IPS DF 6.9 (cell line): ENCODE data around the gene SMIM27.
A peak's percentile ranks its signal among the peaks of the same experiment; 100 is the strongest.

Experiments
- DNase-seq: peaks from one replicate; pipeline ENCODE4 v3.0.0-alpha.2; 2013; ENCODE audit warnings: low read depth, low spot score
- H3K27ac ChIP-seq: one replicate; pipeline ENCODE4 v1.5.1; 2013; ENCODE audit warnings: low read length, control low read depth
- H3K27me3 ChIP-seq: 2 replicates; pipeline ENCODE4 v1.6.1; 2013; ENCODE audit warnings: mild to moderate bottlenecking, low read length; ENCODE audit not compliant: control insufficient read depth, insufficient read depth
- H3K36me3 ChIP-seq: 2 replicates; pipeline ENCODE4 v1.6.1; 2013; ENCODE audit warnings: low read length; ENCODE audit not compliant: control insufficient read depth, insufficient read depth
- H3K4me1 ChIP-seq: 2 replicates; pipeline ENCODE4 v1.6.1; 2013; ENCODE audit warnings: low read length; ENCODE audit not compliant: control insufficient read depth, insufficient read depth
- H3K4me3 ChIP-seq: 2 replicates; pipeline ENCODE4 v1.5.1; 2013; ENCODE audit warnings: mild to moderate bottlenecking, low read length
- H3K9me3 ChIP-seq: 2 replicates; pipeline ENCODE4 v1.6.1; 2013; ENCODE audit warnings: low read length, inconsistent platforms; ENCODE audit not compliant: control insufficient read depth, insufficient read depth
- WGBS: extraction: QIAGEN DNeasy Blood & Tissue Kit; methylation state at CpG from one replicate; pipeline ENCODE4 v1.1.7; 2013; ENCODE audit warnings: mixed read lengths, missing lambda C conversion rate; ENCODE audit not compliant: insufficient read length, insufficient coverage; 5-methylcytosine and 5-hydroxymethylcytosine counted together

Gene SMIM27

DNA sequence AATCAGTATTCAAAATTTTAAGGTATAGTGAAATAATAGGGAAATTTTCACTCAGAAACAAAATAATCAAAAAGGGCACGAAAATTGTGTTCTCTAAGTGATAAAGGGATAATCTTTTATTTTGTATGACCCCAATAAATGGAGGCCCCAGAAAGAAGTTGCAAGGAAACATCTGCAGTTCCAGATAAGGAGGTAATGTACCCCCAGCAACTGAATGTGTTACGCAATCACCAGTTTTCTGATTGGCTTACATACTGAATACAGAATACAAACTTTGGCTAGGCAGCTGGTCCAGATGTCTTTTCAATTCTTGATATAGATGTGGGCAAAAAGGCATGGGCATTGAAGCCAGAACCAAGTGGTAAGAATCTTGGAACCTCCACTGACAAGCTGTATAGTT lies 2.0 kb downstream of the SMIM27 start:
- no peaks in the 10 kb centered on the region for H3K9me3 ChIP-seq
- H3K4me1 ChIP-seq: no peaks in the 10 kb centered on the region
- no peak overlapping the region for H3K4me3 ChIP-seq
- H3K36me3 ChIP-seq: no peaks in the 10 kb centered on the region
- no peaks in the 10 kb centered on the region for H3K27me3 ChIP-seq
- no peak for DNase-seq
- no CpG with 5 or more reads among the region's 2 CpGs for WGBS
- H3K27ac ChIP-seq: no peak overlapping the region

DNA sequence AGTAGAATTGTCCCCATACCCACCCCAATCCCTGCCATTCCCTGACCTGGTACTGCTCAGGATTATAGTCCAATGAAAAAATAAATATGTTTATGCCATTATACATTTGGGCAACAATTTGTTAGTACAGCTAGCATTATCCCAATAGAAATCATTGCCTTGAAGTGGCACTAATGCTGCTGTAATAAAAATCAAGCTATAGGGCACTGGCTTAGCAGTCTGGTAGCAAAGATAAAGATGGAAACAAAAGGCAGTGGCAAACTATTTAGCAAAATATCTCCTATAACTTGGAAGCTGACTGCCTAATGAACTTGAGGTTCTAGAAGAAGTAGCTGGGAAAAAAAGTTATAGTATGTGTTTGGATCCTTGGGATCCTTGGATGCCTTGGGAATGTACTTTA lies 2.5 kb downstream of the SMIM27 start:
- no peak overlapping the region for H3K27ac ChIP-seq
- no peaks in the 10 kb centered on the region for H3K4me1 ChIP-seq
- H3K36me3 ChIP-seq: no peaks in the 10 kb centered on the region
- DNase-seq: no peak
- H3K27me3 ChIP-seq: no peaks in the 10 kb centered on the region
- no peaks in the 10 kb centered on the region for H3K9me3 ChIP-seq
- no peak overlapping the region for H3K4me3 ChIP-seq

DNA sequence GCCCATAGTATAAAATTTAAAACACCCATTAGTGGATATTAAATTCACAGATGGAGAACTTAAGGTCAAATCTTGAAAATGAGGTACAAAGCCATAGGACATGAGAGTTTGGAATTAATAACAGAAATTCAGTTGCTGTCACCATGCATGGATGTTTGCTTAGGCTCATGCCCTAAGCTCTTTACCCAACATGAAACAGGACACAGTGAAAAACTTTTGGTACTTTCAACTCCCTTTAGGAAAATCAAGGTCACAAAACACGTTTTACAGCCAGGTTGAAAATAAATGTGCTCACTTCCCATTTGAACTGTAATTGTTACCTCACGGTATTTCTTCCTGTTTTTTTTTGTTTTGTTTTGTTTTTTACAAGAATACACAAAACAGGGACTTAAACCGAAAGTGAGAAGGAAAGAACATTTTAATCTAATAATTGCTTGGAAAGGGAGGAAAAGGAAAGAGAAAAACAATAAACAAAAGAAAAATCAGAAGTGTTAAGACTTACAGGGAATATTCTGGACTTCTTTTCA lies 6.3 kb downstream of the SMIM27 start:
- Histone ChIP-seq H3K9me3 (no peaks in the 10 kb centered on the region), H3K36me3 (no peaks in the 10 kb centered on the region), H3K27me3 (no peaks in the 10 kb centered on the region), H3K27ac (no peak overlapping the region), H3K4me1 (no peaks in the 10 kb centered on the region), H3K4me3 (no peak overlapping the region)
- no peak for DNase-seq
- WGBS: no CpG with 5 or more reads among the region's 3 CpGs

DNA sequence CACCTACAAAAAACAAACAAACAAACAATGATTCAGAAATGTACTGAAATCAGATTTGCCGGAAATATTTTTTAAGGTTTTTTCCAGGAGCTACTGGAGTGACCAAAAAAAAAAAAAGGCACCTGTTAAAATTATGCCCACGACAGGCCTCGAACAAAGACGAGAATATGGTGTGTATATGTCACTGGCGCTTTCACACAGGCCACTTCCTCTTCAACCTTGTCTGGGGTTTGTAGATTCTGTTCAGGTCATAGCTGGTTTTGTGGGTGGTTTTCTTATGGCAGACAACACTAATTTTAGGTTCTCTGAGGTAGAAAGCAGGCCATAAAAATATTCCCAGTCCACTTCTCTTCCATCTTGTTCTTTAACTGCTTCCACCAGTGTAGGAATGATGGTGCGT lies 13.8 kb downstream of the SMIM27 start:
- Histone ChIP-seq H3K4me3 (no peak overlapping the region), H3K27ac (no peak overlapping the region), H3K4me1 (no peaks in the 10 kb centered on the region), H3K9me3 (no peaks in the 10 kb centered on the region), H3K27me3 (no peaks in the 10 kb centered on the region), H3K36me3 (peaks cover 11% of the 10 kb centered on the region)
- no peak for DNase-seq
- whole genome bisulfite sequencing: no CpG with 5 or more reads among the region's 6 CpGs

DNA sequence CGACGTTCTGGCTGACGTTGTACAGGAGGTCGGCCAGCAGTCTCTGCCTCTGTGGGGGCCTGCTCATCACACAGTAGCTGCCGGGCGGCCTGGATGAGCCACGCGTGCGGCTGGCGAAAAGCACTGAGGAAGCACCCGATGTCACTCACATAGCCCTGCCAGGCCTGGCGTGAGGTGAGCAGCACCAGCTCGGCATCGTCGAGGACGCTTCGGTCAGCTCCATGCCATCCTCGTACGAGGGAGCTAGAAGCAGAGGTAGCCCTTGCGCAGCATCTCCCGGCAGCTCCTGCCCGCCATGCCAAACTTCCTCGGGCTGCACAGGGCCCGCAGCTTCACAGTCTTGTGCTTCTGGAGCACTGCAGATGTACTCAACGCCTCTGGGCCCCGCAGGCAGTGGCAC lies 14.6 kb downstream of the SMIM27 start:
- no peak for DNase-seq
- H3K27me3 ChIP-seq: no peaks in the 10 kb centered on the region
- H3K4me3 ChIP-seq: no peak overlapping the region
- WGBS: no CpG with 5 or more reads among the region's 26 CpGs
- H3K4me1 ChIP-seq: no peaks in the 10 kb centered on the region
- peaks cover 11% of the 10 kb centered on the region for H3K36me3 ChIP-seq
- H3K9me3 ChIP-seq: no peaks in the 10 kb centered on the region
- H3K27ac ChIP-seq: no peak overlapping the region

DNA sequence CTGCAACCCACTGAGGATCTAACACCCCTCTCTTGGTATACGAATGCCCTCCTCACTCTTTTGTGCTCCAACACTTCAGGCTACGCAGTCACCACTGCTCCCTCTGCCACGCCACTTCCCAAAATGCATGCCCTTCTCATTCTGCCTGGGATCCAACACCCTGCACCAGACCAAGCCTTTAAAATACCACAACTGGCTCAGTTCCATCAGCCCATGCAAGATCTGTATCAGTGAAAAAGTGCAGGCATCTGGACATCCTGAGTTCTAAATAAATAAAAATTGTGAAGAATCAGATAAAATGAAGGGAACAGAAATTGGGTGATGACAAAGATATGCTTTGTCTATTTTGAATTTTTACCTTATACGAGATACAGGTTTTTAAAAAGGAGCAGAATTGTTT lies 18.1 kb downstream of the SMIM27 start:
- DNase-seq: no peak
- peaks cover 11% of the 10 kb centered on the region for H3K36me3 ChIP-seq

DNA sequence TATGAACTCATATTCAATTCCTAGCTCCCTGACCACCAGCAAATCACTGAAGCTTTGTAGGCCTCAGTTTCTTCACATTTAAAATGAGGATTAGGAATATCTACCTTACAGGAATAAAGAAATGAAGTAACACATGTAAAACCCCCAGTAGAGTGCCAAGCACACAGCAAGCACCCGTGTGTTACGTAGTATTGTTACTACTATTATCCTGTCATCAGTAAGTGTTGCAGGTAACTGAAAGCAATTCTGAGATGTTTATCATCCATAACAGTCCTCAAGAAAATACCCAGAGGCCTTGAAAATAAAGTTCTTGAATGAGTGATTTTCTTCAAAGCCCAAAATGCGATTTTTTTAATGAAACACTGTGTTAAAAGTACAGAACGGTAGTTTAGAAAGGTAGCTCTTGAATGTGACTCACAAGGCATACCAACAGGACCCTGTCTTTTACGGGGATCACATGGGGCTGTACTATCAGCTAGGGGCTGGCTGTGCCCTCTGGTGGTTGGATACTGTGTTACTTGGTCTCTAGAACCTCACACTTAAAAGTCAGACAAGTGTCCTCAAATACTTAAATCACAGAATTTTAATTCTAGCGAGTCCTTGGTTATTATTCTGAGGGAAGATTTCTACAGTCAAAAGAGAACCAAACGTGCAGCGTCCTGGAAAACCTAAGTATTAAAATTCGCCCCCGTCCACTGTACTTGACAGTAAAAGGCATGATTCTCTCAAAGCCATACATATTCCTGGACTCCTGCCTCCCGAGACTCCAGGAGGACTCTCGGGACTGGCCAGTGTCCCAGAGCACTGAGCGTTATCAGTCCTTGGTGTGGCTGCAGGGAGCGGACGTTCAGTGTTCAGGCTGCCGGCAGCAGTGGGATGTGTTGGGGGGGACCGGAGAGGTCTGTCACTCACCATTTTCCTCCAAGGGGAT lies 20.1 kb downstream of the SMIM27 start:
- H3K27ac ChIP-seq: no peak overlapping the region
- no peak for DNase-seq
- no peaks in the 10 kb centered on the region for H3K27me3 ChIP-seq
- H3K36me3 ChIP-seq: peaks cover 3% of the 10 kb centered on the region; the same call in 1 of the 2 replicates
- peak overlapping the region; percentile 86 for H3K4me3 ChIP-seq
- H3K9me3 ChIP-seq: no peaks in the 10 kb centered on the region
- H3K4me1 ChIP-seq: no peaks in the 10 kb centered on the region
- WGBS: no CpG with 5 or more reads among the region's 17 CpGs

More for the DNA sequence above, 18.1 kb downstream of the SMIM27 start:
- no peak overlapping the region for H3K27ac ChIP-seq
- H3K9me3 ChIP-seq: no peaks in the 10 kb centered on the region
- no peaks in the 10 kb centered on the region for H3K4me1 ChIP-seq
- no peak overlapping the region for H3K4me3 ChIP-seq
- whole genome bisulfite sequencing: no CpG with 5 or more reads among the region's 4 CpGs
- H3K27me3 ChIP-seq: no peaks in the 10 kb centered on the region

DNA sequence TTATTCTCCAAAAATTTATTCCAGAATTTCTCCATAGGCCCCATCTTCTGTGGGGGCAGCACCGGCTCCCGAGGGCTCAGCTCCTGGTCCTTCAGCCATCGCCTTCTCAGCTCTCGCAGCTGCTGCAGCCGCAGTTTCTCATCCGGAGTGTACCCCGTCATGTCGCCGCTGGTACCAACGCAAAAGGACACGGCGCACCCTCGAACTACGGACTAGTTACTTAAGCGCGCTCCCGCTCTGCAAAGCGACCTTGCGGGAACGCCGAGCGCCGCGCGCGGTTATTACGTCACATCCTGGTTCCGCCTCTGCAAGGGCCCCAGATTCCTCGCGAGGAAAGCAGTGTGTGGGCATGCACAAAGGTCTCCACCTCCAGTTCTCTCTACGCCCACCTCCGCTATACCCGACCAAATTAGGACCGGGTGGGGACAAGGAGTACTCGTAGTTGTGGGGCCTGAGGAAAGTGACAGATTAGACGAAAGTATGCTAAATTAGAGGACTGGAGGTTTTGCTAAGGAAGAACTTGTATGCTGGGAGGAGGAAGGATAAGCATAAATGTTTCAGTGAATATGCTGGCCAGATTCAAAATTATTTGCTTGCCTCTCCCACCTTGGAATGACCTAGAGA lies 20.9 kb downstream of the SMIM27 start, which contains the start of gene NDUFB6:
TSS of gene NDUFB6 (minus strand) at position 260 of the 624 bp plus-strand sequence. CDS start at position 161, 99 bp downstream.
- no peak for DNase-seq

DNA sequence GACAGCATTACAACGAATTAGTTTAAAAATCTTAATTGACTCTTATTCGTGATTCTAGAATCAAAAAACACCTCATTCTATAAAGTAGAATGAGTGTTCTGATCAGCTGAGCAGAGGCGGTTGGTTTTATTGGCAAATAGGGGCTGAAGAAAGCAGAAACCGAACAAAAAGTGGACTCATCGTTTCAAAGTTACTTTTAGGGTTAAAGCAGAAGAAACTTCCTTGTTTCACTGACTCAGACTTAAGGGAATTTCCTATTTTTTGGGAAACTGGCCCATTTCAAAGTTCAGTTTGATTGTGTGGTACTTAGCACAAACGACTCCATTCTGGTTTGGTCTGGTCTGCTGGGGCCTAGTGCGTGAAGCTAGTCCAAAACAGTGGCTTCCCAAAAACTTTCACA lies 21.7 kb downstream of the SMIM27 start:
- no peak for DNase-seq
- no CpG with 5 or more reads among the region's 7 CpGs for WGBS
- H3K4me1 ChIP-seq: no peaks in the 10 kb centered on the region
- no peak overlapping the region for H3K27ac ChIP-seq
- H3K9me3 ChIP-seq: no peaks in the 10 kb centered on the region
- H3K4me3 ChIP-seq: no peak overlapping the region
- no peaks in the 10 kb centered on the region for H3K27me3 ChIP-seq
- peaks cover 3% of the 10 kb centered on the region; the same call in 1 of the 2 replicates for H3K36me3 ChIP-seq

More for the DNA sequence above, 20.9 kb downstream of the SMIM27 start, which contains the start of gene NDUFB6:
- Histone ChIP-seq H3K36me3 (peaks cover 3% of the 10 kb centered on the region; the same call in 1 of the 2 replicates), H3K9me3 (no peaks in the 10 kb centered on the region), H3K4me1 (no peaks in the 10 kb centered on the region), H3K27ac (no peak within 1 kb of the TSS), H3K27me3 (no peaks in the 10 kb centered on the region), H3K4me3 (peak within 1 kb of the TSS; percentile 86)
- no CpG with 5 or more reads among the region's 36 CpGs for WGBS

DNA sequence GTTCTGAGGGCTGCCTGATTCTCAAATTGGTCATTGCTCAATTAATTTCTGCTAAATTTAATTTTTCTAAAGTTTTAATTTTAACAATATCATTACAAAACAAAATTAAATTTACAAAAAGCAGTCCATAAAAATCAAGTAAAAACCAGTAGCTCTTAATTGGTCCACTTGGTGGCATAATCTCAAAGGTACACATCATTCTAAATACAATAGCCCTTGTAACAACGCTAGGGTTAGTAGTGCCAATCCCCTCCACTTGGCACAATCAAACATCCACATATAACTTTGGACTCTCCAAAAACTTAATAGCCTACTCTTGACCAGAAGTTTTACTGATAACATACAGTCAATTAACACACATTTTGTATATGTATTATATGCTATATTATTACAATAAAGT lies 22.7 kb downstream of the SMIM27 start:
- no peak for DNase-seq
- Histone ChIP-seq H3K4me1 (no peaks in the 10 kb centered on the region), H3K27ac (no peak overlapping the region), H3K36me3 (peaks cover 3% of the 10 kb centered on the region; the same call in 1 of the 2 replicates), H3K27me3 (no peaks in the 10 kb centered on the region), H3K4me3 (no peak overlapping the region), H3K9me3 (no peaks in the 10 kb centered on the region)
- WGBS: no CpG with 5 or more reads among the region's 1 CpG
